Measurements from ENCODE around the gene MUS81.

- TF ChIP-seq CTCF (IDR thresholded peaks at IDR 0.05; ENCODE audit: low read length): no peak
- TF ChIP-seq EZH2phosphoT487 (IDR thresholded peaks at IDR 0.05; ENCODE audit: low read length): no peak
Observed at GRCh38 chr11:65852508-65853245, 7.6 kb upstream of the MUS81 start.
